HFFc6 (cell line): ENCODE results near the gene ARL2. TPM values are rescaled to one million over a fixed set of nuclear protein-coding genes. Genes with fewer than 3 reads are reported as not detected.

ENCODE experiments used
- DNase-seq: peaks from one replicate; pipeline ENCODE4 v3.0.0-alpha.2; 2018
- H3K27ac Mint-ChIP-seq: 2 replicates; pipeline ENCODE4 v1.8.0; 2020; ENCODE audit warnings: mild to moderate bottlenecking, mixed read lengths
- H3K27me3 Mint-ChIP-seq: 2 replicates; pipeline ENCODE4 v1.8.0; 2021; ENCODE audit warnings: mild to moderate bottlenecking, moderate library complexity, mixed read lengths; ENCODE audit not compliant: insufficient read depth
- H3K36me3 Mint-ChIP-seq: 2 replicates; pipeline ENCODE4 v1.8.0; 2021; ENCODE audit warnings: low read depth, mixed read lengths
- H3K4me1 Mint-ChIP-seq: 2 replicates; pipeline ENCODE4 v1.8.0; 2020; ENCODE audit warnings: low read depth, mixed read lengths
- H3K4me3 Mint-ChIP-seq: 2 replicates; pipeline ENCODE4 v1.8.0; 2020; ENCODE audit warnings: mild to moderate bottlenecking, moderate library complexity, mixed read lengths
- H3K9me3 Mint-ChIP-seq: 2 replicates; pipeline ENCODE4 v1.8.0; 2020; ENCODE audit warnings: mild to moderate bottlenecking, mixed read lengths
- CTCF ChIP-seq: fragments of 200-600 bp; sonication (generic); IDR thresholded peaks from 2 replicates; pipeline ENCODE4 v1.5.0; 2021; ENCODE audit warnings: antibody characterized with exemption, mild to moderate bottlenecking
- total RNA-seq, 6 experiments: library from RNA; stranded (reverse); fragmentation: NEBNext Ultra II Directional; extraction: Animal tissue kit (Norgen Biotek cat#: 25700); gene quantifications; 2 replicates in 1 of 6; 3 replicates in 5 of 6; pipeline ENCODE4 v1.2.3, GENCODE V29; 2021

Gene ARL2
- total RNA-seq, 6 experiments from 2014 or later: 76.9 to 92.1 (median 87.2) TPM

GRCh38 chr11:65058012-65058411, 44.1 kb downstream of the ARL2 start:
- no peak for TF ChIP-seq CTCF
- H3K27me3 Mint-ChIP-seq: peaks cover 18% of the 10 kb centered on the region
- H3K4me1 Mint-ChIP-seq: peaks cover 7% of the 10 kb centered on the region; the same call in 1 of the 2 replicates
- H3K4me3 Mint-ChIP-seq: no peak overlapping the region
- no peaks in the 10 kb centered on the region for H3K9me3 Mint-ChIP-seq
- no peak overlapping the region for H3K27ac Mint-ChIP-seq
- no peak for DNase-seq
- no peaks in the 10 kb centered on the region for H3K36me3 Mint-ChIP-seq

GRCh38 chr11:65058419-65059054, 44.6 kb downstream of the ARL2 start, which contains the start of gene NAALADL1:
TSS of gene NAALADL1 (minus strand) at chr11:65058553. CDS start at chr11:65058521, 32 bp downstream.
- no peak for DNase-seq
- no peak for TF ChIP-seq CTCF
- H3K27ac Mint-ChIP-seq: no peak within 1 kb of the TSS
- no peaks in the 10 kb centered on the region for H3K9me3 Mint-ChIP-seq
- peaks cover 18% of the 10 kb centered on the region for H3K27me3 Mint-ChIP-seq
- no peak within 1 kb of the TSS for H3K4me3 Mint-ChIP-seq
- no peaks in the 10 kb centered on the region for H3K36me3 Mint-ChIP-seq
- peaks cover 7% of the 10 kb centered on the region; the same call in 1 of the 2 replicates for H3K4me1 Mint-ChIP-seq

GRCh38 chr11:65059523-65059922, 45.6 kb downstream of the ARL2 start:
- no peak overlapping the region for H3K4me3 Mint-ChIP-seq
- no peaks in the 10 kb centered on the region for H3K36me3 Mint-ChIP-seq
- H3K4me1 Mint-ChIP-seq: peaks cover 7% of the 10 kb centered on the region; the same call in 1 of the 2 replicates
- H3K27ac Mint-ChIP-seq: no peak overlapping the region
- peaks cover 9% of the 10 kb centered on the region for H3K27me3 Mint-ChIP-seq
- H3K9me3 Mint-ChIP-seq: no peaks in the 10 kb centered on the region
- DNase-seq: no peak
- no peak for TF ChIP-seq CTCF

- Mint-ChIP-seq H3K27me3 (peaks cover 9% of the 10 kb centered on the region), H3K9me3 (no peaks in the 10 kb centered on the region), H3K36me3 (no peaks in the 10 kb centered on the region), H3K4me1 (peaks cover 7% of the 10 kb centered on the region; the same call in 1 of the 2 replicates), H3K27ac (no peak overlapping the region), H3K4me3 (no peak overlapping the region)
- no peak for TF ChIP-seq CTCF
- DNase-seq: no peak
Observed at GRCh38 chr11:65059959-65060824, 46.2 kb downstream of the ARL2 start.

GRCh38 chr11:65060913-65061408, 47.0 kb downstream of the ARL2 start:
- no peaks in the 10 kb centered on the region for H3K36me3 Mint-ChIP-seq
- no peak overlapping the region for H3K4me3 Mint-ChIP-seq
- no peak overlapping the region for H3K27ac Mint-ChIP-seq
- H3K27me3 Mint-ChIP-seq: peaks cover 9% of the 10 kb centered on the region
- H3K4me1 Mint-ChIP-seq: peaks cover 7% of the 10 kb centered on the region; the same call in 1 of the 2 replicates
- DNase-seq: peak; percentile 17
- H3K9me3 Mint-ChIP-seq: no peaks in the 10 kb centered on the region
- TF ChIP-seq CTCF: peak; percentile 61
